Measurements from ENCODE around the gene DNAH1. TPM values are rescaled to one million over a fixed set of nuclear protein-coding genes. Genes with fewer than 3 reads are reported as not detected.

Gene DNAH1
- total RNA-seq, 4 donors from 2014 or later = 3.2 to 8.1 (median 6.2) TPM

DNA sequence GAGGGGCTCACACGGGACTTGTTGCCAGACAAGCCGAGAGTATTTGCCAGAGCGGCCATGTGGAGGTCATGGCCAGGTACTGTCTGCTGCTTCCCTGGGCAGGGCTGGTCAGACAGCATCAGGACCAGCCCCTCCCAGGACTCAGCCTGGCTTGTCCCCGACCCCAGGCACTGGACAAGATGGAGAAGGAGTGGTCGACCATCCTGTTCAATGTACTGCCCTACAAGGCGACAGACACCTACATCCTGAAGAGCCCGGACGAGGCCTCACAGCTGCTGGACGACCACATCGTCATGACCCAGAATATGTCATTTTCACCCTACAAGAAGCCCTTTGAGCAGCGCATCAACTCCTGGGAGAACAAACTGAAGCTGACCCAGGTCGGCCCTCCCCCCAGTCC lies 38.6 kb downstream of the DNAH1 start:
- Histone ChIP-seq H3K27me3 (no peaks in the 10 kb centered on the region), H3K36me3 (peaks cover 0 to 99% of the 10 kb centered on the region in 2 donors), H3K4me3 (no peak overlapping the region), H3K4me1 (no peaks in the 10 kb centered on the region), H3K27ac (no peak overlapping the region), H3K9me3 (no peaks in the 10 kb centered on the region)
- ATAC-seq = no peak
- 84% methylated on average over 5 of the region's 12 CpGs; no CpG with 5 or more reads in 1 of the 2 donors for WGBS, 2 donors (ENCODE audit: low coverage in 1 of 2)
- TF ChIP-seq EP300 (IDR thresholded peaks at IDR 0.05) (no peak), CTCF (IDR thresholded peaks at IDR 0.05) (no peak), POLR2AphosphoS5 (IDR thresholded peaks at IDR 0.05) (no peak), POLR2A (IDR thresholded peaks at IDR 0.05) (no peak)

GRCh38 chr3:52355526-52355925 lies 39.4 kb downstream of the DNAH1 start:
- TF ChIP-seq EP300 (IDR thresholded peaks at IDR 0.05) = no peak
- TF ChIP-seq CTCF (IDR thresholded peaks at IDR 0.05) = no peak
- TF ChIP-seq POLR2A (IDR thresholded peaks at IDR 0.05) = no peak
- TF ChIP-seq POLR2AphosphoS5 (IDR thresholded peaks at IDR 0.05) = no peak
- 75% methylated on average over 5 of the region's 11 CpGs; no CpG with 5 or more reads in 1 of the 2 donors for WGBS, 2 donors (ENCODE audit: low coverage in 1 of 2)
- H3K36me3 ChIP-seq = peaks cover 0 to 99% of the 10 kb centered on the region in 2 donors
- H3K4me1 ChIP-seq = no peaks in the 10 kb centered on the region
- no peak overlapping the region for H3K4me3 ChIP-seq
- ATAC-seq = no peak
- H3K27ac ChIP-seq = no peak overlapping the region
- H3K9me3 ChIP-seq = no peaks in the 10 kb centered on the region
- no peaks in the 10 kb centered on the region for H3K27me3 ChIP-seq

DNA sequence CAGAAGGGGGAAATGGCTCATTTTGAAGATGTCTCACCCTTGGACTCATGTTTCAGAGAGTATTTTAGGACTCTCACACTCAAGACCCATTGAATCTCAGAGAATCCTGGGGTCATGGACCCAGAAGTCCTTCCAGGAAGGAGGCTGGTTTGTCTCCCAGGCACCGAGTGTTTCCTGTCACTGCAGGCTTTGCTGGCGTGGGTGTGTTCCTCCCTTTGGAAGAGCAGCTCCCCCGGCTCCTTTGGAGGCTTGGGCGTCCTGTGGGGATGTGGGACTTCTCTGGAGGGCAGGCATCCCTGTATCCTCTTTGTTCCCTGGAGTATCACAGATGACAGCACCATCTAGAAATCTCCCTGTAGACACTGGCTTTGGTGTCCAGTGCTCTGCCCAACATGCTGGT lies 40.0 kb downstream of the DNAH1 start:
- H3K4me3 ChIP-seq = no peak overlapping the region
- TF ChIP-seq POLR2A (IDR thresholded peaks at IDR 0.05) (no peak), EP300 (IDR thresholded peaks at IDR 0.05) (no peak), CTCF (IDR thresholded peaks at IDR 0.05) (no peak), POLR2AphosphoS5 (IDR thresholded peaks at IDR 0.05) (no peak)
- ATAC-seq = no peak
- H3K36me3 ChIP-seq = peaks cover 0 to 99% of the 10 kb centered on the region in 2 donors
- no peaks in the 10 kb centered on the region for H3K27me3 ChIP-seq
- WGBS, 2 donors (ENCODE audit: low coverage in 1 of 2) = 80% methylated on average over 2 of the region's 4 CpGs; no CpG with 5 or more reads in 1 of the 2 donors
- H3K4me1 ChIP-seq = no peaks in the 10 kb centered on the region
- no peaks in the 10 kb centered on the region for H3K9me3 ChIP-seq
- no peak overlapping the region for H3K27ac ChIP-seq

DNA sequence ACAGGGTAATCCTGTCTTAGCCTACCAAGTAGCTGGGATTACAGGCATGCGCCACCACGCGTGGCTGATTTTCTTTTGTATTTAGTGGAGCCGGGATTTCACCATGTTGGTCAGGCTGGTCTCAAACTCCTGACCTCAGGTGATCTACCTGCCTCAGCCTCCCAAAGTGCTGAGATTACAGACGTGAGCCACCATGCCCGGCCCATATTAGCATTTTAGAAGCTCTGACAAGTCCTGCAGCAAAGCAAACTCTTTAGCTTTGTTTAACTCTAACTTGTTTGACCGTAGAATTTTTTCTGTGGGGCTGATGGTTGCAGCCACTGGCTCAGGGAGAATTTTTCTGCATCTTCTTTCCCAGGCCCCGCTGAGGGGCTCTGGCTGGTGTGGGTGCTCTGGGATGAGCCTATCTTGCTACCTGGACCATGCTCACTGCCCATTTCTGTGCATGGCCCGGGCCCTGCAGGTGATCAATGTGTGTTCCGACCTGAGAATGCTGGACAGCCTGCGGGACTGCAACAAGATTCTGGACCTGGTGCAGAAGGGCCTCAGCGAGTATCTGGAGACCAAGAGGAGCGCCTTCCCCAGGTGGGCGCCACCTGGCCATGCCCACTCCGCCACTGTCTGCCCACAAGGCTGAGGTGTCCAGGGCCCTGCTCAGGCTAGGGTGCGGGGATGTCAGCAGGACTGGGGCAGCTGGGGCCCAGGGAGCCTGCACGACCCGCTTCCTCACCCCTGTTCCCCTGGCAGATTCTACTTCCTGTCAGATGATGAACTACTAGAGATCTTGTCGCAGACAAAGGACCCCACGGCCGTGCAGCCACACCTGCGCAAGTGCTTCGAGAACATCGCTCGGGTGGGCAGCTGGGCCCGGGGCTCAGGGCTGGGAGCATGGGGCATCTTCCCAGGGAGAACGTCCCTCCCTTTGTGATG lies 41.3 kb downstream of the DNAH1 start:
- Histone ChIP-seq H3K4me1 (no peaks in the 10 kb centered on the region), H3K9me3 (no peaks in the 10 kb centered on the region), H3K27ac (no peak overlapping the region), H3K36me3 (peaks cover 0 to 100% of the 10 kb centered on the region in 2 donors), H3K27me3 (no peaks in the 10 kb centered on the region), H3K4me3 (no peak overlapping the region)
- WGBS, 2 donors (ENCODE audit: low coverage in 1 of 2) = 89 to 94% methylated on average over 3 to 6 of the region's 27 CpGs
- TF ChIP-seq POLR2A (IDR thresholded peaks at IDR 0.05) (no peak), POLR2AphosphoS5 (IDR thresholded peaks at IDR 0.05) (no peak), CTCF (IDR thresholded peaks at IDR 0.05) (no peak), EP300 (IDR thresholded peaks at IDR 0.05) (no peak)
- no peak for ATAC-seq

Data from gastroesophageal sphincter (tissue), 4 donors.